OCI-M1 (cell line): ENCODE results near the gene PTPRR.

Source experiments
- DNase-seq: peaks from one replicate; lab custom pipeline; 2025; lab: John Stamatoyannopoulos, UW

The PTPRR gene

GRCh38 chr12:70920251-70920851 is at the start of gene PTPRR:
TSS of gene PTPRR (minus strand) at chr12:70920738. CDS start at chr12:70920390, 348 bp downstream.
- no peak for DNase-seq

GRCh38 chr12:70966996-70967790 is 46.7 kb upstream of the PTPRR start:
- DNase-seq, result no peak

- peak; percentile 8 for DNase-seq
Measured at GRCh38 chr12:70966046-70966445, 45.5 kb upstream of the PTPRR start.

- DNase-seq, result no peak
Measured at GRCh38 chr12:70964867-70965510, 44.5 kb upstream of the PTPRR start.

GRCh38 chr12:70963081-70963660 is 42.6 kb upstream of the PTPRR start:
- DNase-seq, result no peak

- no peak for DNase-seq
Measured at GRCh38 chr12:70962226-70962794, 41.8 kb upstream of the PTPRR start.

GRCh38 chr12:70960484-70960883 is 39.9 kb upstream of the PTPRR start:
- no peak for DNase-seq

- no peak for DNase-seq
Measured at GRCh38 chr12:70955415-70955814, 34.9 kb upstream of the PTPRR start.

DNA sequence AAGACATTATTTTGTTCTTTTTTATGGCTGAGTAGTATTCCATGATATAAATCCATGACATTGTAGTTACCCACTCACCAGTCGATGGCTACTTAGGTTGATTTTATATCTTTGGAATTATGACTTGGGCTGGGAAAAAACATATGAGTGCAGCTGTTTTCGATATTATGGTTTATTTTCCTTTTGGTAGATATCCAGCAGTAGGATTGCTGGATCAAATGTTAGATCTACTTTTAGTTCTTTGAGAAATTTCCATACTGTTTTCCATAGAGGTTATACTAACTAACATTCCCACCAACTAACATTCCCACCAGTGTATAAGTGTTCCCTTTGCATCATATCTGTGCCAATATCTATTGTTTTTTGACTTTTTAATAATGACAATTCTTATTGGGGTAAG is 29.9 kb upstream of the PTPRR start:
- no peak for DNase-seq

DNA sequence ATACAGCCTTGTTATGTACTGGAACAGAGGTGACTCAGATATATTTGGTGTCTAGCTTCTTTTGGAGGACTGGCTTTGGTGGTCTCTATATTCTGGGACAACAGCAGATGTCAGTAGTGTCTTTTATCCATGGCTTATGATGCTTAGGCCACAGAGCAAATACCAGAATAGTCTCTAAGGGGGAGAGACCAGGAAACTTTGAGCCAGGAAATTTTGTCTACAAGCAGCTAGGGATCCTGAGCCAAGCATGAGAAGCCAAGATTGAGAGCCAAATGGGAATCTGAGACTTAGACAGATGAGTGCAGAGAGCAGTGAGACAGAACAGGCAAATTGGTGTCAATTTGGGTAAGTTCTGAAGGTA is 28.4 kb upstream of the PTPRR start:
- no peak for DNase-seq

DNA sequence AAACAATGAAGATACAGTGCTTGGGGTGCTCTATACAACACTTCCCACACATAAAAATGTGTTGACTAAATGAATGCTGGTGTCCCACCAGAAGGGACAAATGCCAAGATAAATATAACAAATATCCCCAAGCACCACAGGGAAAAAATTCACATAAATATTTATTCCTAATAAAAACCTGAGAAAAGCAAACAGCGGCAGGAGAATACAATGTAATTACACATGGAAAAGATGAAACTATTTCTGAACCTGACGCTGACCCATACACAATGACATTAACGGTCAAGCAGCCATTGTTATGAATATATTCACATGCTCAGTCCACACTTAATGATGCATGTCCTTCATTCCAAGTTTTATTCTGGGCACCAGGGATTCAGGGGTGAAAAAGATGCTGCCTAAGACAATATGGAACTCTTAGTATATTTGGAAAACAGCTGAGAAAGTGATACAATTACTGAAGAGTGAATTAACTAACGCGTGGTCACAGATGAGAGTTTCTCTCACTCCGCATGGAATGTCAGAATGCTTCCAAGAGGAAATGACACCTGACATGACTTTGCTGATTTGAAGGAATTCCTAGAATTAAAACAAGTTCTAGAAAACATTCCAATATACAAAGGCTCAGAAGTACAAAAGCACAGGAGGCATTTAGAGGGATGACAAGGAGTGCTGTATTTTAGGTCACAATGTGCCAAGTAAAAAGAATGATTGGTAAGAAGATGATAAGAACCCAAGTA is 27.9 kb upstream of the PTPRR start:
- DNase-seq, result no peak

DNA sequence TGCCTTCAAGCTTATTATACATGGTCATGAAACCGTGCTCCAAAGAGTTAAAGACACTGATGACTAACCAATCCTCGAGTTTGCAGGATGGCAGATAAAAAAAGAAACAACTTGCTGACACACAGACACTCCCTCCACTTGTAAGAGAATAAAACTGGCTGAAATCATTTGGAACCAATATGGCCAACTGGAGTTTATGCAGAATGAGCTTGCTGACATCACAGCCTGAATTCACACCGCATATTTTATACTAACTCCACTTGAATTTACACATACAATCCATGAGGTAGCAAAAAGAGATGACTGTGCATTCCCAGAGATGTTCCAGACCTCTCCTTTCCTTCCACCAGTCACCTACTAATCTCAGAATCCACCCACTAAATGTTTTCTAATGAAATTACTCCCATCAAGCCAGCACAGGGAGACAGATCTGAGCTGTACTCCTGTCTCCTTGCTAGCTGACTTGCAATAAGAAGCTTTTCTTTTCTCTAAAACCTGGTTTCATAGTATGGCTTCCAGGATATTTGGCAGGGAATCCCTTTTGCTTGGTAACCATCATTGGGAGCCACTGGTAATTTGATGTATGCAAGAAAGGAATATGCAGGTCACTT is 15.8 kb upstream of the PTPRR start:
- DNase-seq, result peak; percentile 33

- DNase-seq, result no peak
Measured at GRCh38 chr12:70933133-70933532, 12.6 kb upstream of the PTPRR start.

DNA sequence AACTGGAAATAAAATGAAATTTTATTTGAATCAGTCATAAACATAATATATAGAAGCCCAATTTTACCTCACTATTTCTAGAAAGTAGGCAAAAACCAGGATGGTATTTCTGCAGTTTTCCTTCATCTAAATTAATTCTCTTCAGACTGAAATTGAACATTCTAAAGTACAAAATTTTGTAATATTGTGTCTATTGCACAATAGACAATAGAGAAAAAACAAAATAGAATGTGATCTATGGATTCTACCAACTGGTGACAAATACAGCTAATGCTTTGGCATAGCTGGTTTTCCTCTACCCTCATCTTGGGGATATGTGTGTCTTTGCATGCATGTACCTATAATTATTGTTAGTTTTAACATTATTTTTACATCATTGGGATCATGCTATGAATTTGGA is 8.5 kb upstream of the PTPRR start:
- no peak for DNase-seq

DNA sequence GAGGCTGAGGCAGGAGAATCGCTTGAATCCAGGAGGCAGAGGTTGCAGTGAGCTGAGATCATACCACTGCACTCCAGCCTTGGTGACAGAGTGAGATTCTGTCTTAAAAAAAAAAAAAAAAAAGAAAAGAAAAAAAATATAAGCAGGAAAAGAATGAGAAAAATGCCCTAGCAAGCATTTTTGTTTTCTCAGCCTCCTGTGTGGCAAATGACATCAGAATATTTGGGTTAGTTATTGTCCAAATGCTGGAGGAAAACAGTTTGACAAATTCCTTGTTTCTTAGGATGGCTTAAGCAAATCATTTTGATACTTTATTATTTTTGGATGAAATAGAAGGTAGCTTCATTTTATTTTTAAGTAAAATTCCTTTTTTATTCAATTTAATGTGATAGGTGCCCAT is 7.5 kb upstream of the PTPRR start:
- no peak for DNase-seq

GRCh38 chr12:70927356-70927755 is 6.8 kb upstream of the PTPRR start:
- no peak for DNase-seq

- DNase-seq, result no peak
Measured at GRCh38 chr12:70925539-70925938, 5.0 kb upstream of the PTPRR start.

- DNase-seq, result no peak
Measured at GRCh38 chr12:70920891-70921290, 353 bp upstream of the PTPRR start.

DNA sequence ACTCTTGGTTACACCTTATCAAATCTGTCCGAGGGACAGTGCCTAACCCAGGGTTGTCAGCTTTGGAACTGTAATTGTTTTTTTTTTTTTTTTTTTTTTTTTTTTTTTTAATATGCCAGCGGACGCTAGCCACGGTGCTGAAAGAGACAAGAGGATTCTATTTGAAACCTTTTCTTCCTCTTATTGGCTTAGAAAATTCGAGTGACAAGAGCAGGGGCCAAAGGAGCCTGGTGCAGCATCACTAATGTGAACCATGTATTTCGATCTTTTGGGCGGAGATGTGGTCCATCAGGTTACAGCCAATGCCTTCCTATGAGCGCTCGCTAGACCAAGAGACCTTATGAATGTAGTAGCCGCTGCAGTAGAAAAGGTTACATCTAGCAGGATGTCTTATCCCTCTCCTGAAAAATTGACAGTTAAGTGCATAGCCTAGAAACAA is 922 bp downstream of the PTPRR start:
- peak; percentile 14 for DNase-seq

DNA sequence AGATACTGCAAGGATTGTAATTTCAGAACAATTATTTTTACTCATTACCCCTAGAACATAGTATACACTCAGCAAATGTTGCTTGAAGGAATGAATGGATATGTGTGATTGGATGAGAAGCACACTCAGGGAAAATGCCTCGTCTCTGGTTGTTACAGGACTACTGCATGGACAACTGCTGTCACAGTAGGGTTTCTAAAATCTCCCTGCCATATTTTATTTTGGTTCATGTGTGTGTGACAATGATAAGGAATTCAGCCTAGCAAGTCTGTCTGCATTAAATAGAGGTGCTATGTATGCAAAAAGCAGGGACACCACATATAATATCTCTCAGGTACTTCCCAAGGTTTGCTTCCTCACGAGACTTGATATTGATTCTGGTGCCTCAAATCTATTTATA is 1.4 kb downstream of the PTPRR start:
- DNase-seq, result no peak

GRCh38 chr12:70918321-70918720 is 2.2 kb downstream of the PTPRR start:
- no peak for DNase-seq
